GM12878 (cell line): ENCODE measurements around the gene PHACTR3. TPM values are rescaled to one million over a fixed set of nuclear protein-coding genes. Genes with fewer than 3 reads are reported as not detected.

ENCODE experiments used
- ATAC-seq: fragments of 200-7000 bp; cut with Tn5 transposase; 3 replicates; pipeline ENCODE4 v1.9.1; 2020; ENCODE audit warnings: mild to moderate bottlenecking, moderate library complexity
- BruUV-seq: library from RNA; stranded (reverse); fragments of 400-500 nt; replicated peaks from 2 replicates; lab custom pipeline; 2021; lab: Mats Ljungman, UMichigan
- CTCF ChIA-PET: fragments of 300-600 bp; sonication (Branson Sonifier 250); formaldehyde crosslinking; extraction: SDS; loops from one replicate; lab custom pipeline; 2021; ENCODE audit warnings: inconsistent platforms; lab: Yijun Ruan, JAX
- POLR2A ChIA-PET: fragments of 350-600 bp; formaldehyde crosslinking; extraction: SDS; loops from one replicate; lab custom pipeline; 2021; ENCODE audit warnings: inconsistent platforms; lab: Charles Lee
- RAD21 ChIA-PET: fragments of 300-600 bp; sonication (Branson Sonifier 250); formaldehyde crosslinking; loops from one replicate; lab custom pipeline; 2023; ENCODE audit warnings: antibody characterized with exemption; ENCODE audit not compliant: unreplicated experiment; lab: Charles Lee
- SMC1A ChIA-PET: fragments of 300-600 bp; sonication (Branson Sonifier 250); formaldehyde crosslinking; loops from one replicate; lab custom pipeline; 2023; ENCODE audit not compliant: unreplicated experiment, uncharacterized antibody; lab: Charles Lee
- DNase-seq: peaks from one replicate; pipeline ENCODE4 v3.0.0-alpha.2; 2011; ENCODE audit warnings: low read depth, low spot score
- FAIRE-seq: peaks from 3 replicates; lab custom pipeline; 2011; peaks lifted over from hg19 to GRCh38; lab: Jason Lieb, UNC
- H2AFZ ChIP-seq: 2 replicates; pipeline ENCODE4 v1.6.0; 2011; ENCODE audit warnings: low read depth, low read length, control low read depth; ENCODE audit not compliant: control insufficient read depth
- H3K27ac ChIP-seq: 2 replicates; pipeline ENCODE4 v1.5.1; 2011; ENCODE audit warnings: control low read depth; ENCODE audit not compliant: control insufficient read depth, insufficient read depth
- H3K27me3 ChIP-seq, 2 experiments: replicated peaks in 1 of 2; 2 replicates each; pipeline versions ENCODE4 v1.6.0 to v1.6.1; 2011; ENCODE audit warnings: low read length in 1 of 2; ENCODE audit not compliant: control insufficient read depth in 2 of 2, insufficient read depth in 2 of 2
- H3K36me3 ChIP-seq, 2 experiments: 2 replicates each; pipeline ENCODE4 v1.5.1; 2011; ENCODE audit warnings: low read length in 1 of 2; ENCODE audit not compliant: control insufficient read depth in 2 of 2, insufficient read depth in 2 of 2
- H3K4me1 ChIP-seq: 2 replicates; pipeline ENCODE4 v1.6.1; 2011; ENCODE audit warnings: mild to moderate bottlenecking, low read length, moderate library complexity, mixed read lengths; ENCODE audit not compliant: control insufficient read depth, insufficient read depth
- H3K4me2 ChIP-seq: 2 replicates; pipeline ENCODE4 v1.6.0; 2011; ENCODE audit warnings: control low read depth; ENCODE audit not compliant: control insufficient read depth, insufficient read depth
- H3K4me3 ChIP-seq: fragments of 200-600 bp; sonication (generic); 2 replicates; pipeline ENCODE4 v1.5.1; 2016
- H3K79me2 ChIP-seq: 2 replicates; pipeline ENCODE4 v1.6.0; 2011; ENCODE audit warnings: low read length; ENCODE audit not compliant: control insufficient read depth, insufficient read depth
- H3K9ac ChIP-seq: 2 replicates; pipeline ENCODE4 v1.8.0; 2011; ENCODE audit warnings: low read length, control low read depth, mixed read lengths; ENCODE audit not compliant: control insufficient read depth, insufficient read depth
- H3K9me3 ChIP-seq: replicated peaks from 3 replicates; pipeline ENCODE4 v1.5.1; 2011; ENCODE audit warnings: mild to moderate bottlenecking, low read length; ENCODE audit not compliant: control insufficient read depth, insufficient read depth
- H4K20me1 ChIP-seq: 2 replicates; pipeline ENCODE4 v1.6.0; 2011; ENCODE audit not compliant: control insufficient read depth, insufficient read depth
- ASH2L ChIP-seq: fragments of 300-600, 200-600 bp; sonication (generic); IDR thresholded peaks from 2 replicates; pipeline ENCODE4 v1.6.1; 2017; ENCODE audit warnings: low read depth, mild to moderate bottlenecking, borderline replicate concordance
- ATF3 ChIP-seq: IDR thresholded peaks from 2 replicates; pipeline ENCODE4 v1.6.1; 2011; ENCODE audit warnings: low read depth, mild to moderate bottlenecking, low read length, moderate library complexity, borderline replicate concordance; ENCODE audit errors: extremely low read depth
- BACH1 ChIP-seq: fragments of 450-650 bp; IDR thresholded peaks from 2 replicates; pipeline ENCODE4 v1.6.1; 2017; ENCODE audit warnings: mild to moderate bottlenecking, borderline replicate concordance
- CEBPB ChIP-seq, 2 experiments: fragments of 150-350 bp in 1 of 2; IDR thresholded peaks; 2 replicates each; pipeline ENCODE4 v1.6.1; 2012 to 2014; ENCODE audit warnings: low read depth in 2 of 2, low read length in 2 of 2, borderline replicate concordance in 1 of 2, inconsistent platforms in 1 of 2
- EP300 ChIP-seq, 2 experiments: fragments of 150-350 bp in 1 of 2; IDR thresholded peaks; 2 replicates each; pipeline ENCODE4 v1.6.1; 2011 to 2012; ENCODE audit warnings: low read depth in 2 of 2, low read length in 2 of 2, borderline replicate concordance in 1 of 2, improper control_type of control experiment in 1 of 2, inconsistent platforms in 1 of 2; ENCODE audit not compliant: control insufficient read depth in 1 of 2
- FOXK2 ChIP-seq: fragments of 450-650 bp; IDR thresholded peaks from 2 replicates; pipeline ENCODE4 v1.6.1; 2017; ENCODE audit warnings: mild to moderate bottlenecking, moderate library complexity
- HCFC1 ChIP-seq: fragments of 150-350 bp; IDR thresholded peaks from 2 replicates; pipeline ENCODE4 v1.6.1; 2014; ENCODE audit warnings: low read length
- LARP7 ChIP-seq: fragments of 450-650 bp; IDR thresholded peaks from 2 replicates; pipeline ENCODE4 v1.6.1; 2017; ENCODE audit warnings: mild to moderate bottlenecking
- NFIC ChIP-seq: IDR thresholded peaks from 2 replicates; pipeline ENCODE4 v1.6.1; 2012; ENCODE audit warnings: low read depth, mild to moderate bottlenecking, inconsistent platforms, low read length, moderate library complexity
- RB1 ChIP-seq: fragments of 450-650 bp; formaldehyde crosslinking; IDR thresholded peaks from 2 replicates; pipeline ENCODE4 v1.6.1; 2017; ENCODE audit warnings: mild to moderate bottlenecking, borderline replicate concordance
- RUNX3 ChIP-seq: IDR thresholded peaks from 2 replicates; pipeline ENCODE4 v1.6.1; 2012; ENCODE audit warnings: low read length, inconsistent platforms
- SMC3 ChIP-seq: IDR thresholded peaks from 2 replicates; pipeline ENCODE4 v1.6.1; 2011; ENCODE audit warnings: low read length, improper control_type of control experiment, borderline replicate concordance
- ZBTB40 ChIP-seq: fragments of 450-650 bp; IDR thresholded peaks from 2 replicates; pipeline ENCODE4 v1.6.1; 2016; ENCODE audit warnings: mild to moderate bottlenecking, moderate library complexity, borderline replicate concordance
- ZSCAN29 ChIP-seq: fragments of 450-650 bp; IDR thresholded peaks from 2 replicates; pipeline ENCODE4 v1.6.1; 2017; ENCODE audit warnings: mild to moderate bottlenecking, moderate library complexity
- WGBS: methylation state at CpG from one replicate; pipeline ENCODE4 v1.1.6; 2016; ENCODE audit warnings: low lambda C conversion rate; ENCODE audit not compliant: insufficient replicate concordance, insufficient coverage; ENCODE audit errors: missing lambda C conversion rate; 5-methylcytosine and 5-hydroxymethylcytosine counted together
- in situ Hi-C: fragments of 300-500 bp; cut with MboI; formaldehyde crosslinking; loops from 9 replicates; pipeline ENCODE4 v1.14.3; 2018; ENCODE audit warnings: mixed read lengths
- intact Hi-C: fragments of 100-400 bp; cut with micrococcal nuclease; formaldehyde crosslinking; loops from one replicate; pipeline ENCODE4 v1.14.2; 2022; ENCODE audit not compliant: unreplicated experiment
- polyA plus RNA-seq, 11 experiments: library from polyadenylated mRNA; depleted of rRNA in 4 of 11; unstranded in 6 of 11; stranded (reverse) in 5 of 11; fragments of >200 nt; fragmentation: Nextera tagmentation in 4 of 11; fragmentation: Illumina TruSeq in 1 of 11; extraction: Ambion mirVana in 4 of 11; extraction: Trizol in 1 of 11; gene quantifications; 1 replicate in 1 of 11; 2 replicates in 10 of 11; pipeline versions ENCODE4 v1.2.1 to v1.2.3, GENCODE V29; 2011 to 2016; ENCODE audit warnings: inconsistent platforms in 2 of 11, missing spikeins in 2 of 11, low read depth in 1 of 11
- total RNA-seq, 4 experiments: library from RNA; depleted of rRNA in 3 of 4; stranded (reverse); fragments of >200 nt in 3 of 4; fragmentation: Illumina TruSeq in 1 of 4; extraction: Trizol in 1 of 4; gene quantifications; 2 replicates each; pipeline versions ENCODE4 v1.2.1 to v1.2.3, GENCODE V29; 2013 to 2021
- TF ChIP-seq, protein P1 (sequence below): fragments of 450-650 bp; formaldehyde crosslinking; IDR thresholded peaks from 2 replicates; pipeline ENCODE4 v1.5.0; 2022; ENCODE audit warnings: mild to moderate bottlenecking, missing genetic modification characterization

Gene PHACTR3
- total and polyA plus RNA-seq, 10 of the 15 experiments (the other 5 are each of a cell fraction or from before 2014, with no cell fraction given): 0.17 to 2.7 (median 0.27) TPM; not detected in 1

- FAIRE-seq (no peak), DNase-seq (no peak), ATAC-seq (peak; percentile 72)
- H3K36me3 ChIP-seq: no peaks in the 10 kb centered on the region
- H3K79me2 ChIP-seq: no peaks in the 10 kb centered on the region
- ChIA-PET POLR2A (no interaction called here), RAD21 (interaction anchor here (1.0 kb wide), 1 partner anchor 28 kb away, joined by 4 read pairs; no protein-coding TSS in a partner anchor), SMC1A (interaction anchor here (1.1 to 1.5 kb wide), 2 partner anchors 29 to 32 kb away, joined by 3 read pairs; no protein-coding TSS in a partner anchor), CTCF (interaction anchor here (2.0 kb wide), 1 partner anchor 28 kb away, joined by 8 read pairs; no protein-coding TSS in a partner anchor)
- no TSS peak for BruUV-seq
- no peaks in the 10 kb centered on the region for H3K4me1 ChIP-seq
- no peaks in the 10 kb centered on the region for H3K27me3 ChIP-seq
- no peak overlapping the region for H2AFZ ChIP-seq
- no peak overlapping the region for H3K9ac ChIP-seq
- no peak overlapping the region for H3K4me2 ChIP-seq
- no peak overlapping the region for H3K27ac ChIP-seq
- no peak overlapping the region for H3K4me3 ChIP-seq
- intact Hi-C loops (no loop called here), in situ Hi-C loops (loop anchor here (25.0 kb wide), 1 partner anchor 1258 kb away; no protein-coding TSS in a partner anchor)
- H4K20me1 ChIP-seq: no peaks in the 10 kb centered on the region
- WGBS: 15% methylated on average over 11 of the region's 11 CpGs
- no peaks in the 10 kb centered on the region for H3K9me3 ChIP-seq
- TF ChIP-seq ATF3 (no peak), ZBTB40 (no peak), NFIC (no peak), BACH1 (no peak), RB1 (no peak), HCFC1 (no peak), FOXK2 (no peak), RUNX3 (no peak), ZSCAN29 (no peak), CEBPB (IDR thresholded peaks at IDR 0.05; ENCODE audit: borderline replicate concordance in 1 of 2, low read depth in 2 of 2, low read length in 2 of 2) (no peak), LARP7 (no peak), SMC3 (no peak), EP300 (IDR thresholded peaks at IDR 0.05; ENCODE audit: borderline replicate concordance in 1 of 2, control insufficient read depth in 1 of 2, low read depth in 2 of 2, low read length in 2 of 2) (no peak), ASH2L (no peak)
- TF ChIP-seq, protein P1, sequence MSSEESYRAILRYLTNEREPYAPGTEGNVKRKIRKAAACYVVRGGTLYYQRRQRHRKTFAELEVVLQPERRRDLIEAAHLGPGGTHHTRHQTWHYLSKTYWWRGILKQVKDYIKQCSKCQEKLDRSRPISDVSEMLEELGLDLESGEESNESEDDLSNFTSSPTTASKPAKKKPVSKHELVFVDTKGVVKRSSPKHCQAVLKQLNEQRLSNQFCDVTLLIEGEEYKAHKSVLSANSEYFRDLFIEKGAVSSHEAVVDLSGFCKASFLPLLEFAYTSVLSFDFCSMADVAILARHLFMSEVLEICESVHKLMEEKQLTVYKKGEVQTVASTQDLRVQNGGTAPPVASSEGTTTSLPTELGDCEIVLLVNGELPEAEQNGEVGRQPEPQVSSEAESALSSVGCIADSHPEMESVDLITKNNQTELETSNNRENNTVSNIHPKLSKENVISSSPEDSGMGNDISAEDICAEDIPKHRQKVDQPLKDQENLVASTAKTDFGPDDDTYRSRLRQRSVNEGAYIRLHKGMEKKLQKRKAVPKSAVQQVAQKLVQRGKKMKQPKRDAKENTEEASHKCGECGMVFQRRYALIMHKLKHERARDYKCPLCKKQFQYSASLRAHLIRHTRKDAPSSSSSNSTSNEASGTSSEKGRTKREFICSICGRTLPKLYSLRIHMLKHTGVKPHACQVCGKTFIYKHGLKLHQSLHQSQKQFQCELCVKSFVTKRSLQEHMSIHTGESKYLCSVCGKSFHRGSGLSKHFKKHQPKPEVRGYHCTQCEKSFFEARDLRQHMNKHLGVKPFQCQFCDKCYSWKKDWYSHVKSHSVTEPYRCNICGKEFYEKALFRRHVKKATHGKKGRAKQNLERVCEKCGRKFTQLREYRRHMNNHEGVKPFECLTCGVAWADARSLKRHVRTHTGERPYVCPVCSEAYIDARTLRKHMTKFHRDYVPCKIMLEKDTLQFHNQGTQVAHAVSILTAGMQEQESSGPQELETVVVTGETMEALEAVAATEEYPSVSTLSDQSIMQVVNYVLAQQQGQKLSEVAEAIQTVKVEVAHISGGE (CRISPR knock-in tag): no peak
These were observed 216.1 kb downstream of the PHACTR3 start for GRCh38 chr20:59820204-59821041.
